GM20000 (cell line): Measurements from ENCODE around the gene CYB5D1.

ENCODE experiments used
- DNase-seq: peaks from one replicate; pipeline ENCODE4 v3.0.0; 2012; ENCODE audit warnings: low spot score
- TF ChIP-seq, protein P1 (sequence below): IDR thresholded peaks from 2 replicates; pipeline ENCODE4 v1.5.1; 2012; ENCODE audit warnings: mild to moderate bottlenecking, control low read depth; ENCODE audit errors: extremely low read depth, missing control alignments

The CYB5D1 gene

DNA sequence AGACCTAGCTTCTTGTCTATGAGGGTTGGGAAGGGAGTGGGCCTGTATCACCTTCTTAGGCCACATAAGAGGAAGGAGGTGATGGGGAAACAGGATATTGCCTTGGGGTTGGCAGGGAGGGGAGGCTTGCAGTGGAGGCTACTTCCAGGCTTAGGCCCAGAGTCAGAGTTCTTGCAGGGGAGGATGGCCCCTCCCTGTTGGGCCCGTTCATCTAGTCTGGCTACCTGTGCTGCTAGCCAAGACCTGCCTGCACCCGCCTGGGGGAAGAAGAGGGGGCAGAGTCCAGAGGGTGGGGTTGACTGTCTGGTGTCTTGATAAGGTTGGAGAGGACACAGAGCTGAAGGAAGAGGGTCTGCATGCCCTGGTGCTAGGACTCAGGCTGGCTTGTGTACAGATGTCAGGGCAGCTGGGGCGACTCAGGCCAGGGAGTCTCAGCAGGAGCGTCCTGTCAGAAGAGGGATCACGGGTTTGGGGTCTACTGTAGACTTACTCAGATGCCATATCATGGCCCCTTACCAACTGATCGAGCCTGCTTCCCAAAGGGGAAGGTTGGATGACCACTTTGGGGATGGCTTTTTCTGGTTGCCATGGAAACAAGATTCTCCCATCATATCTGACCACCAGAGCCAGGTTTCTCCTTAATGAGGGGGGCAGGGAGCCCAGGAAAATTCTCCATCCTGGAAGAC, 18.5 kb upstream of the CYB5D1 start:
- TF ChIP-seq, protein P1, sequence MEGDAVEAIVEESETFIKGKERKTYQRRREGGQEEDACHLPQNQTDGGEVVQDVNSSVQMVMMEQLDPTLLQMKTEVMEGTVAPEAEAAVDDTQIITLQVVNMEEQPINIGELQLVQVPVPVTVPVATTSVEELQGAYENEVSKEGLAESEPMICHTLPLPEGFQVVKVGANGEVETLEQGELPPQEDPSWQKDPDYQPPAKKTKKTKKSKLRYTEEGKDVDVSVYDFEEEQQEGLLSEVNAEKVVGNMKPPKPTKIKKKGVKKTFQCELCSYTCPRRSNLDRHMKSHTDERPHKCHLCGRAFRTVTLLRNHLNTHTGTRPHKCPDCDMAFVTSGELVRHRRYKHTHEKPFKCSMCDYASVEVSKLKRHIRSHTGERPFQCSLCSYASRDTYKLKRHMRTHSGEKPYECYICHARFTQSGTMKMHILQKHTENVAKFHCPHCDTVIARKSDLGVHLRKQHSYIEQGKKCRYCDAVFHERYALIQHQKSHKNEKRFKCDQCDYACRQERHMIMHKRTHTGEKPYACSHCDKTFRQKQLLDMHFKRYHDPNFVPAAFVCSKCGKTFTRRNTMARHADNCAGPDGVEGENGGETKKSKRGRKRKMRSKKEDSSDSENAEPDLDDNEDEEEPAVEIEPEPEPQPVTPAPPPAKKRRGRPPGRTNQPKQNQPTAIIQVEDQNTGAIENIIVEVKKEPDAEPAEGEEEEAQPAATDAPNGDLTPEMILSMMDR, result no peak
- DNase-seq, result no peak

DNA sequence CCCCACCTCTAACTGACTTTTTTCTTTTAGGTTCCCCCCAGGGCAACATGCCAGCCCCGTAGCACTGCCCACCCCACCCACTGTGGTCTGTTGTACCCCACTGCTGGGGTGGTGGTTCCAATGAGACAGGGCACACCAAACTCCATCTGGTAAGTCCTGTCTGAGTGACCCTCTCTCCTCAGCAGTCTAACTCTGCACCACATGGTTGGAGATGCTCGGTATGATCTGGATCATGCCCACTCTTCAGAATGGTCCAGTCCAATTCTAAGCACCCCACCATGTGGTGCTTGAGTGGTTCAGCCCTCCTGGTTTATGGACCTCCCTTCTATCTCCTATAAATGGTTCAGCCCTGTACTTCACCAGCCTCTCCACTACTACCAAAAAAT, 17.9 kb upstream of the CYB5D1 start:
- no peak for DNase-seq
- TF ChIP-seq, protein P1, result no peak

DNA sequence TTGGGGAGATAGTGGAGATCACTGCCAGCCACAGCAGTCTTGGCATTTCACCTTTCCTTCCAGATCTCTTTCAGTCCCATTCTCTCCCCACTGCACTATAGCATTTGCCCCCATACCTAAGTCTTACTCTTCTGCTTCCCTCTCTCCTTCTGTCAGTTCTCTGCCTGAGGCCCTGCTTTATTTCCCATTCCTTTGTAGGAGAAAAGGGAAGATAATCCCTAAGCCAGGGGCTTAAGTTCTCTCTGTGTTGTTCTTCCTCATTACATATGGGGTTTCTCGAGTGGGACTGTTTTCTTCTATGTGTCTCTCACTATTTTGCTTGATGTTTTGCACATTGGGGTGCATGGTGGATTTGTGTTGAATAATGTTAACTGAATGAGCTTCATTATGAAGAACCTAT, 17.4 kb upstream of the CYB5D1 start:
- no peak for DNase-seq
- TF ChIP-seq, protein P1, result no peak

DNA sequence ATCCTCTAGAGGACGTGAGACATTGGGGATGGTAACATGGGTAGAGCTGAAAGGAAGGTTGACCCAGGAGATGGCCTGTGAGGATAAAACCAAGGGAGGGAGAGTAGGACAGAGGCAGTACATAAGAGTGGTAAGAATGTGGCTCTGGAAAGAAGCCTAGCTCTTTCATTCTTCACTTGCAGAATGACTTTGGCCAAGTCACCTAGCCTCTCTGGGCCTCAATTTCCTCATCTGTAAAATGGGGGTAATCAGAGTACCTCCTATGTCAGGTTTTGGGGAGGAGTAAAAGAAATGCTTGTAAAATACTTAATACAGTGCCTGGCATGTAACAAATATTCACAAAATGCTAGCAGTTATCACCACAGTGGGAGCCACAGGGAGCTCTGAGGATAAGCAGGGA, 16.9 kb upstream of the CYB5D1 start:
- no peak for DNase-seq
- TF ChIP-seq, protein P1, result no peak

DNA sequence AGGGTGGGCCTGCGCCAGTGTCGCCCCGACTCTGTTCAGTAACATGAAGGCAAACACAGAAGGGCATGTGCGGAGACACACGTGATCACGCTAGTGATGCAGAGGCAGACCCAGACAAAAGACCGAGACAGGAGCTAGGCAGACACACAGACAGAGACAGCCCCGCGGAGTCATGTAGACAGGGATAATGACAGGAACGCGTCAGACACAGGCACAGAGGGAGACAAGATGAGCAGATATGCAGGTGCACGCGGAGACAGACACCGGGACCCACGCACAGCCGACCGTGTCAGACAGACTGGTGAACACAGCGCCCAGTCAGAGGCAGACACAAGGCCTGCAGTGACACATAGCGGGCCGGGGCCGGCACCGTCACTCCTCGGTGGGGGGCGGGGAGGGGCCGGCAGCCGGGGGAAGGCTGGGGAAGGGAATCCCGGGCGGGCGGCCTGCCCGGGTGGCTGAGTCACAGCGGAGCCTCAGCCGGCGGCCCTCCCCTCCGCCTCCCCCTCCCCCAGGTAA, 16.3 kb upstream of the CYB5D1 start:
- TF ChIP-seq, protein P1, result peak; percentile 14
- peak; percentile 58 for DNase-seq

DNA sequence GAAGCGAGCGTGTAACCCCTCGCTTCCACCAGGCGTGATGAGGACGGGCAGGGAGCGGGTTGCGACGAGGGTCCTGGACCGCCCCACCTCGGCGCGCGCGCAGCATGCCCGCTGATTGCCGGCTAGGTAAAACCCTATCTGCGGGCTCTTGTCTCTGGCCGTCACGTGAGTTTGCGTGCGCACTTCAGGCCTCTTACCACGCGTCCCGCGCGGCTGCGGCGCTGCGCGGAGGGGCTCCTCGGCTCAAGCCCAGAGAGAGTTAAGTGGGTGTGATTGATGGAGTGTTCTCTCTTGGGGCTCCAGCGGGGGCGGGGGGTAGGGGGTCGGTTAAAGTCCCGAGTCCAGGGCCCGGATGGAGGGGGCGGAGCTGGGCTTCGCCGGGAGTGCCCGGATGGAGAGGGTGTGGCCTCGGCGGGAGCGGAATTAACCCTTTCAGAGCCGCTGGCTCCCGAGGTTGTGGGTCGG, 15.9 kb upstream of the CYB5D1 start:
- TF ChIP-seq, protein P1, result no peak
- DNase-seq, result peak; percentile 82

DNA sequence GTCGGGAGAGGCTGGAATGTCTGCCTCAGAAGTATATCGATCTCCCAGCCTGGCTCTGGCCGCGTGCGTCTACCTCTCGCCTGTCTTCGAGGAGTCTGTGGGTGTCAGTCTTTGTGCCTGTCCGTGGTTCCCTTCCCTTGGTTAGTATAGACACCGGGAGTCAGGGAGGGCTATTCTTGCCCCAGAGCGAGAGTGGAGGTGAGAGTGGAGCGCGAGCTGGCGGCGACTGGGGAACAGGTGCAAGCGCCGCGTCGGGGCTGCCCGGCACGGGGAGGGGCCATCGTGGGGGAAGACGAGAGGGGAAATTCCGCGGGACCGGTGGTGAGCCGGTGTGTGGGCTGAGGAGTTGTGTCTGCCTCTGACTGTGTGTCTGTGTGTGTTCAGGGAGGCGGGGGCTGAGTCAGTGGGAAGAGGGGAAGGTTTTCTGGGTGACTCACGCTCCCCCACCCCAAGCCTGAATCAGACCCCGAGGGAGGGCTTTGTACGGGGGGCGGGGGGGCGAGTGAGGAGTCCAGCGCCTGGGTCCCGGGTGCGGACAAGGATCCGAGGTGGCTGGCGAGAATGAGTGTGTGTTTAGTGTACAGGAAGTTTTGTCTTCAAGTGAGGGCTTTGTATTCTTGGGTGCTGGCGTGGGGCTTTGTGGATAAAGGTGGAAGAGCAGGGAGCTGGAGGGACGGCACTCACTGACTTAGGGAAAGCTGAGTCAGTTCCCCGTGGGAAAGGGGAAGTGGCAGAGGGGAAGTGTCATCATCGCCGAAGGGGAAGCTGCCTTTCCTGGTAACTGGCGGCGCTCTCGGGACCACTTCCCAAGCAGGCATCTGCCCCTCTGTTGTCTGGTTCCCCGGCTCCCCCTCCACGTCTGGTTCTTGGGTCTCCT, 15.2 kb upstream of the CYB5D1 start:
- peak; percentile 84 for DNase-seq
- TF ChIP-seq, protein P1, result peak; percentile 3
